GM20431 (cell line): Measurements from ENCODE around the gene NAA20.

Source experiments
- in situ Hi-C: fragments of 300-500 bp; cut with MseI, MboI; formaldehyde crosslinking; loops from one replicate; pipeline ENCODE4 v1.15.0; 2020; ENCODE audit warnings: low sequenced_read_pairs; ENCODE audit not compliant: unreplicated experiment

NAA20 gene

GRCh38 chr20:20017001-20017843, at the start of gene NAA20:
Gene NAA20 (plus strand): TSS chr20:20017362. CDS start chr20:20017397, 35 bp downstream.
- in situ Hi-C loops, result no loop called here

GRCh38 chr20:19967445-19967844, 49.7 kb upstream of the NAA20 start:
- in situ Hi-C loops, result no loop called here

GRCh38 chr20:19968028-19968427, 49.1 kb upstream of the NAA20 start:
- in situ Hi-C loops, result no loop called here

GRCh38 chr20:19968466-19969073, 48.6 kb upstream of the NAA20 start:
- in situ Hi-C loops, result no loop called here

GRCh38 chr20:19969106-19969505, 48.1 kb upstream of the NAA20 start:
- in situ Hi-C loops, result no loop called here

- in situ Hi-C loops, result no loop called here
These were observed 47.5 kb upstream of the NAA20 start for GRCh38 chr20:19969507-19970255.

- in situ Hi-C loops, result no loop called here
These were observed 46.9 kb upstream of the NAA20 start for GRCh38 chr20:19970256-19970765.

- in situ Hi-C loops, result no loop called here
These were observed 46.0 kb upstream of the NAA20 start for GRCh38 chr20:19971116-19971515.

GRCh38 chr20:19973961-19974629, 43.1 kb upstream of the NAA20 start:
- in situ Hi-C loops, result no loop called here

- in situ Hi-C loops, result loop anchor here (25.0 kb wide), 2 partner anchors 188 to 288 kb away; no protein-coding TSS in a partner anchor
These were observed 42.3 kb upstream of the NAA20 start for GRCh38 chr20:19974630-19975435.

- in situ Hi-C loops, result loop anchor here (25.0 kb wide), 2 partner anchors 188 to 288 kb away; no protein-coding TSS in a partner anchor
These were observed 41.7 kb upstream of the NAA20 start for GRCh38 chr20:19975436-19975799.

- in situ Hi-C loops, result loop anchor here (25.0 kb wide), 2 partner anchors 189 to 289 kb away; no protein-coding TSS in a partner anchor
These were observed 41.3 kb upstream of the NAA20 start for GRCh38 chr20:19975901-19976300.

GRCh38 chr20:19976595-19977372, 40.4 kb upstream of the NAA20 start:
- in situ Hi-C loops, result loop anchor here (25.0 kb wide), 2 partner anchors 189 to 289 kb away; no protein-coding TSS in a partner anchor

GRCh38 chr20:19977373-19977770, 39.8 kb upstream of the NAA20 start:
- in situ Hi-C loops, result loop anchor here (25.0 kb wide), 2 partner anchors 190 to 290 kb away; no protein-coding TSS in a partner anchor

GRCh38 chr20:19978511-19979210, 38.5 kb upstream of the NAA20 start:
- in situ Hi-C loops, result loop anchor here (25.0 kb wide), 2 partner anchors 191 to 291 kb away; no protein-coding TSS in a partner anchor

- in situ Hi-C loops, result loop anchor here (25.0 kb wide), 2 partner anchors 194 to 294 kb away; no protein-coding TSS in a partner anchor
These were observed 36.1 kb upstream of the NAA20 start for GRCh38 chr20:19981031-19981451.

GRCh38 chr20:19986419-19986818, 30.7 kb upstream of the NAA20 start:
- in situ Hi-C loops, result loop anchor here (25.0 kb wide), 2 partner anchors 199 to 299 kb away; no protein-coding TSS in a partner anchor
